Choroid plexus epithelial cell (primary cell): ENCODE data around the gene SFXN5.

ENCODE experiments used
- DNase-seq: peaks from one replicate; pipeline ENCODE4 v3.0.0-alpha.2; 2010; ENCODE audit warnings: low read depth
- H3K4me3 ChIP-seq: 2 replicates; pipeline ENCODE4 v1.5.1; 2011; ENCODE audit warnings: low read depth, mild to moderate bottlenecking, control low read depth, low read length, moderate library complexity
- CTCF ChIP-seq: conservative IDR thresholded peaks from 2 replicates; pipeline ENCODE4 v1.5.1; 2011; ENCODE audit warnings: low read depth, mild to moderate bottlenecking, control low read depth, inconsistent platforms, low read length, moderate library complexity

SFXN5 gene

GRCh38 chr2:73112026-73112912 lies 40.8 kb upstream of the SFXN5 start:
- no peak for TF ChIP-seq CTCF
- DNase-seq: peak; percentile 59
- H3K4me3 ChIP-seq: peak overlapping the region; percentile 77

- peak; percentile 42 for DNase-seq
- TF ChIP-seq CTCF: no peak
- H3K4me3 ChIP-seq: peak overlapping the region; percentile 77
Measured at GRCh38 chr2:73111073-73112025, 39.8 kb upstream of the SFXN5 start.

GRCh38 chr2:73110168-73111072 lies 38.9 kb upstream of the SFXN5 start:
- TF ChIP-seq CTCF: no peak
- H3K4me3 ChIP-seq: peak overlapping the region; percentile 77
- no peak for DNase-seq

- no peak for DNase-seq
- TF ChIP-seq CTCF: no peak
- H3K4me3 ChIP-seq: no peak overlapping the region
Measured at GRCh38 chr2:73109431-73110167, 38.1 kb upstream of the SFXN5 start.

- no peak for TF ChIP-seq CTCF
- no peak overlapping the region for H3K4me3 ChIP-seq
- DNase-seq: no peak
Measured at GRCh38 chr2:73107211-73107926, 35.9 kb upstream of the SFXN5 start.
